ENCODE results near the gene HOXD1.

Gene HOXD1

DNA sequence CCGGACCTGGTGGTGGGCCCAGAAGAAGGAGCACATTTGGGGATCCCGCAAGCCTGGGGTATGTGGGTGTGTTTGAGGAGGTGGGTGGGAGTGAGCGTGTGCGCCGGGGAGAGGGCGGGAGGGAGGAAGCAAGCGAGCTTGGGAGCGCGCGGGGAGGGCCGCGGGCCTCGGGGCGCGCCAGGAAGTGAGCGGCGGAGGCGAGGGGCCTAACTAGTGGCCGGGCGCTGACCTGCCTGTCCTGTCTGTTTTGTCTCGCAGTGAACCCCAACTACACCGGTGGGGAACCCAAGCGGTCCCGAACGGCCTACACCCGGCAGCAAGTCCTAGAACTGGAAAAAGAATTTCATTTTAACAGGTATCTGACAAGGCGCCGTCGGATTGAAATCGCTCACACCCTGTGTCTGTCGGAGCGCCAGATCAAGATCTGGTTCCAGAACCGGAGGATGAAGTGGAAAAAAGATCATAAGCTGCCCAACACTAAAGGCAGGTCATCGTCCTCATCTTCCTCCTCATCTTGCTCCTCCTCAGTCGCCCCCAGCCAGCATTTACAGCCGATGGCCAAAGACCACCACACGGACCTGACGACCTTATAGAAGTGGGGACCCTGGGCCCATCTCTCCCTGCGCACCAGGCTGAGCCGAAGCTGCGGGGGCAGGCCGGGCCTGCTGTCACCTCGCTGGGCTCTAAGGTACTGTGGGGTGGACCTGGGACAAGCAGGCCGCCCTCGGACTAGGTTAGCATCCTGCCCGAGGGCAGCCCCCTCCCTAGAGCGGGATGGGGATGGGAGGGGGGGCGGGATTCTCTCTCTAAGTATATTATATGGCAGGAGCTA is 35.9 kb upstream of the HOXD1 start:
- no peak for DNase-seq (ENCODE audit: low read depth in 2 of 2)

DNA sequence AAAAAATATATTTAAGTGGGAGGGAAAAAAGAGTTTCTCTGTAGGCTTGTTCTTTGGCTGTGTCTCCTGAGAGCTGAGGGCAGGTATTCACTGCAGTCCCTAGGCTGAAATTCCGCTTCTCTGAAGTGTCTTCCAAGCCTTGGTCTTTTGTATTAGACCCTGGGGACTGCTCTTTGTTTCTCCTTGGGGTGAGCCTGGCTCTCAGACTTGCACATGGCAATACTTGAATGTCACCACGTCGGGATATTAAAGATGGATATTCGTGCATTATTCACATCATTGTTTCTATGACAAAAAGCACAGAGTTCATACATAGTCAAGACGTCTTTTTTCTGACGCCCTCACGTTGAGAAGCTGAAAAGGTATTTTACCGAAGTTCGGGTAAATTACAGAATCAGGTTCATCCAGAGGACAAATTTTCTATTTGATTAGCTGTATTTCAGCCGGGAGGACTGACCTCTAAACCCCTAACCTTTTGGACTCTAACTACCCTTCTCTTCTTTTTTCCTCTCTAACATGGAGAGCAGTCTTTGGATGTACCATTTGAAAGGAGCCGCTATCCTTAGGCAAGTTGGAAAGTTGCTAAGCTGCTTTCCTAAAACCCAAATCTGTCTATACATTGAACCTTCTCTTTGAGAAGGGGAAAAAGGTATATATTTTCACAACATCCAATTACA is 33.8 kb upstream of the HOXD1 start:
- DNase-seq (ENCODE audit: low read depth in 2 of 2), result no peak

DNA sequence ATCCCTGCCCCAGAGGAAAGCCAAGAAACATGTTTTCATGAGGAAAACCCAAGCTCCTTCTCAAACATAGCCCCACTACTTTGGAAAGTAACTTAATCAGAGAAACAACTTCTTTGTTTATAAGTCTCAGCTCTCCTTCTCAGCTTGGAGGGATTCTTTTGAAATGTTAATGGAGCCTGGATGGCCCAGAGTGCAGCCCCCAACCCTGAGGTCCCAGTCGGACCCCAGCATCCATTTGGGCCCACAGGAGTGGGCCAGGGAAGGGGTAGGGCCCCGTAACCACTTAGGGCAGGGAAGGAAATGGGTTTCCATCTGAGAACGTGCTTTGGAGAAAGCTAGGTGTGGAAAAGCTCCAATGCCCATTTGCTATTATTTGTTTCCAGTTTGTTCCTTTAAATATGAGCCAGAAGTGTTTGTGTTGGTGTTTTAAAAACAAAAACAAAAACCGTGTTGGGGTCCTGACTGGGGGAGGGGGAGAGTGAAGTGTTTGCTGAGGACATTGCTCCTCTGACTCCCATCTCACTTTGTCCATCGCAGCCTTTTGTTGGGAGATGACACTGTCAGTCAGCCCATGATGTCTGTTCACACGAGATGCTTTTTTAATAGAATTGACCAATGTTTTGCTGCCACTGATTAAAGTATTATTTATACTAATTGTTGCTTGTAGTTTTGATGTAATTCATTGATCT is 33.0 kb upstream of the HOXD1 start:
- DNase-seq (ENCODE audit: low read depth in 2 of 2), result no peak

DNA sequence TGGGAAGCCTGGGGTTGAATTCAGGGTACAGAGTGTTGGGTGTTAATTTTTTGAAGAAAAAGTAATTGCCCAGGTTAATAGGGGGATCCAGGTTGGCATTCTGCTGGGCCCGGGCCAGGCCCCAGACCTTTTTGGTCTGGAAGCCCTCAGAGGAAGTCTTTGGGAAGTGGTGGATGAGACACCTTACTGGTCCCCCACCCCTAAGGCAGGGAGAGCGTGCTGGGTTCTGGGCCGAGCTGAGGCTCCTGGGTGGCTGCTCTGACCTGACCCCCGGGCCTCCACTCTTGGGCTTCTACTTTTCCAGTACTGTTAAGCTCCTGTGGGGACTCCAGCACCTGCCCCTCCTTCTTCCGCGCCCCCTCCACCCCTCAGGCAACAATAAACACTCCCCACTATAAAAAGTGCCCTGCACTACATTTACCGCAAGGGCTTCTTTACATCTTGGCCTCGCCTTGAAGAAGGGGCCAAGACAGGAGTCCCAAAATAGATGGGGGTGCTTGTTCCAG is 32.1 kb upstream of the HOXD1 start:
- no peak for DNase-seq (ENCODE audit: low read depth in 2 of 2)

DNA sequence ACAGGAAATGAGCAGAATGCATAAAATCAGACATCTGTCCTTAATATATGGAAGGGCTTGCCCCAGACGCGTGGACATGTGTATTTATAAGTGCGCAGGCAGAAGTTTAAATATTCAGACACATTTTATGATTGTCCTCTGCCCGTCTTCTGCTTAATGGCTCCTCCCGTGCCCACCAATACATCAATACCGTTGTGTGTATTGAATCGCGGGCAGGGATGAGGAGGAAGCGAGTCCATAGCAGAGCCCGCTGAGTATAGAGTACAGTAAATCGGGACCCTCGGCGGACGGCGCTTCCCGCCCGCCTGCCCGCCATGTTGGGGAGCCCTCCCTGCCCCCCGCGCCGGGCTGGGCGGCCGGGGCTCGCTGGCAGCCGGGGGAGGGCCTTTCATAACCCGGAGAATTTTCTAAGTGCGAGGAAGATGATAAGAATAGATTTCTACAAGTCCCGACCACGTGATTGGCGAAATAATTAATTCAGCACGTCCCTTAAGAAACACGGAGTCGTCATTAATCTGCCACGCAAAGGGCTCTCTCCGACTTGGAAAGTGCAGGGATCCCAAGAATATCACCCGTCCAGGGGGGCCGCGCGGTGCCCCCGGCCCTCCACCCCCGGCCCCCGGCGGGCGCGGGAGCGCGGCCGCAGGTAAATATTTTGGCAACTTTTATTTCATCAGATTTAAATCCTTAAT is 31.5 kb upstream of the HOXD1 start, which contains the start of gene HOXD3:
Gene HOXD3, plus strand, starts transcription at position 501 of the 692 bp plus-strand sequence. CDS start 11,808 bp downstream, outside the sequence.
- no peak for DNase-seq (ENCODE audit: low read depth in 2 of 2)

DNA sequence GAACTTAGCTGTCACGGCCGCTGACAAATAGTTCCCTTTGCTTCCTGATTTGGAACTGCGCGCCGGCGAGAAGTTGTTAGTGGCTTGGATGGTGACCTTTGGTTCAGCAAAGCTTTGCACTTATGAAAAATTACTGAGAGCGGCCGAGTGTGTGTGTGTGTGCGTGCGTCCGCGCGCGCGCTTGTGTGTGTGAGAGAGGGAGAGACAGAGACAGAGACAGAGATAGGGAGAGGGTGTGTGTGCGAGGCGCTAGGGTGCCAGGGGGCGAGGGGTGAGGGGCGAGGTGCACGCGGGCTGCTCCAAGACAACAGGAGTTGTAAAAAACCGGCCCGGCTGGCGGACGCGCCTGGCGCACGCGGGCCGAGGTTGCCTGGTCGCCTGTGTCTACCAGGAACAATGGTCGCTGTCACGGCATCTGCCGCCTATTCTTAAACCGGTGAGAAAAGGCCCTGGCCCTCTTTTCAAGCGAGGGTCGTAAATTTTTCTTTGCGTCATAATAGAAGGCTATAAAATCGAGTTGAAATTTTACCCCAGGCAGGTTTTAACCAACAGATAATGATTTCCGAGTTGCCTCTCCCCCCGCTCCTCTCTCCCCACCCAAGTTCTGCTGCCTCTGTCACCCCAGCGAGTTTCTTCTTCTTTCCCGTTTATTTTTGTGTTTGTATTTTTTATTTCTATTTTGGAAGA is 30.8 kb upstream of the HOXD1 start:
- no peak for DNase-seq (ENCODE audit: low read depth in 2 of 2)

DNA sequence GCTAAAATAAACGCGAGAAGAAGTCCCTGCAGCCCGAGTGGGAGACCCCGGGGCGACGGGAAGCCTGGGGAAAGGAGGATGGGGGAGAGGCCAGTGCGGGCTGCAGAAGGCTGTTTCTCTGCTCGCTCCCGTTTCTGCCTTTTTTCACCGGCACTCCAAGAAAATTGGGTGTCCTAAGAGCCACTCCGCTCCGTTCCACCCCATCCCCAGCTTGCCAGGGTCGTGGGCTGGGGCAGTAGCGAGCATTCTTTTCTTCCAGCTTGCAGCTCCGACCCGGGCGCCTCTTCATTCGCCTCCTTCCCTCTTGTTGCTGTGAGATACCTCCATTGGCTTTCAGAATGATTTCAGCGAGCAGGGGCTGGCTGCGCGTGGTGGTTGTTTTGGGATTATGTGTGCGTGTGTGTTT is 30.3 kb upstream of the HOXD1 start:
- DNase-seq (ENCODE audit: low read depth in 2 of 2), result no peak

DNA sequence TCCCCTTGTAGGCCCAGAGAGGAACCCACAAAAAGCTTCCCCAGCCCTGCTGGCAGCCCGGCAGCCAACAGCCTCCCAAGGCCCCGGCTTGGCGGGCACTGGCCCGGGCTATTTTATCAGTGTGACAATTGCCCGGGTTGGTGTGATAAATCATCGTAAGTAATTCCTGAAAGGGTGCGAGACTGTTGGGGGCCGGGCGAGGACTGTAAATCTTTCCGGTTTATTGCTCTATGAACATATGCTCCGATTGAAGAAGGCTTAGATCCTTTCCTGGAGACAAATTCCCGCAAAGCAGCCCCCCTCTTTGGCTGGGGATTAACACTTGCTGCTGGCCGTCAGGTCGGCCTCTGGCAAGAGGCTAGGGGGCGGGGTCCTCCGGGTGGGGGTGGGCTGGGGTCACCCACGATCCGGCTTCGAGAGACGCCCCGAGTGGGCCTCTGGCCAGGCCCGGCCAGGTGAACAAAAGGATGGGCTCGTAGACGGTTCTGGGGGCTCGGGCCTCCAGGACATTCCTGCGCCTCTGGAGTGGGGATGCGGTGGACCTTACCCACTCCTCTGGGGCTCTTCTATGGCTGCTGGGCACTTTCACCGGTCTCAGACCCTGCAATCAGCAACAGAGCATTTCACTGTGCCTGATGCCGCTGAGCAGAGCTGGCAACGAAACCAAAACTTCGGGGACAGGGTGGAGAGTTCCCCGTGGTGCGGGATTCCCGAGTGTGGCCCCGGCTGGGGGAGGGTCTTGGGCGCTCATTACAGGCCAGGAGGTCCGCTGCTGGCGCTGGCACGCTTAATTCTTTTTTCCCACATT is 29.4 kb upstream of the HOXD1 start:
- no peak for DNase-seq (ENCODE audit: low read depth in 2 of 2)

DNA sequence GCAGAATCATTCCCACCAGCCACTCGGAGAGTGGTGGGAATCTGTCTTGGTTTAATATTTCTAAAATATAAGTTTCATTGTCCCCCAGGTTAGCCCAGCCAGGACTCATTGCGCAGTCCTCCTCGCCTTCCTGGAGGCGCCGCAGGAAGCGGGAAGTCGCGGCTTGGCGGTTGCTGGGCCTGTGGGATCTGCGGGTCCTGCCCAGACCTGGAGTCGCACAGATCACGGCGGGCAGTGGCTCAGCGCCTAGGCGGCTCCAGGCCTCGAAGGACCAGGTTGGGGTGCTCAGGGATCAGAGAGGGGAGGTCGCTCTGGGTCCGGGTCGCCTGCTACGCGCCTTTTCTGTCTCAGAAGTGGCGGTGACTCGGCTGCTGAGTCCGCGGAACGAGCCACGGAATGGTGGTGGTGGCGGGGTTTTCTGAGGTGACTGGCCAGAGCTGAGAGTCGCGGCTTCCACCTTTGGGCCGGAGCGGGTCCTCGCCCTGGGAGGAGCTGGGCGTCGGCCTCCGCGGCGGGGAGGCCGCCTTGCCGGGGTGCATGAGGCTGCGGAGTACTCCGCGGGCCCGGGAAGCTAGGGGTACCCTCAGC is 28.7 kb upstream of the HOXD1 start:
- no peak for DNase-seq (ENCODE audit: low read depth in 2 of 2)

DNA sequence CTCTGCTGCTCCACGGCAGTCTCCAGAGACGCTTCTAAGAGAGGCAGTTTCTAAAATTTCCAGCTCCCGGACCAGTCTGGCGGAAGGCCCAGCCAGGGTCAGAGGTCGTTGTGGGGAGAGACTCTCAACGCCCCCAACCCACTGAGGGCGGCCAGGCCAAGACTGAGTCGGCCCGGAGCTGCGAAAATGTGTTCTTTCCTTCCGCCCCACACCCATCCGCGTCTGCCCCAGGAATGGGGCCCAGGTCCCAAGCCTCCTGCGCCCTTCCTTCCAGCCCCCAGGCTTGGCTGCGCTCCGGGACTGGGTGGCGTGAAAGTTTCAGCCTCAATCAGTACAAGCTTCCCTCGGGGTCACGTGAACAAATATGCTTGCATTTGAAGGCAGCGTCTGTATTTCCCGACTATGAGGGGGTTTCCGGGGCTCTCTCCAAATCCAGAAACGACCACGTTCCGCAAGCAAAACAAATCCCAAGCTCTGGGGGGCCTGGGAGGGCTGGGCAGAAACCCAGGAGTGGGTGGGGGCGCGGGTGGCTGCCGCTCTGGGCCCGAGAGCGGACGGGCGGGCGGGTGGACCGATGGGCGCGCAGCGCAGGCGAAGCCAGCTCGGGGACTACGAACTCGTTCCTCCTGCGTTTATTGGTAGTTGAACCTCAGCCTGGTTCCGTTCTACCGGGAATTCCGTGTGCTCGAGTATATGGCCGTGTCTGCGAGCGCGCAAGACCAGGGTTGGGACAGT is 28.1 kb upstream of the HOXD1 start:
- DNase-seq (ENCODE audit: low read depth in 2 of 2), result no peak

DNA sequence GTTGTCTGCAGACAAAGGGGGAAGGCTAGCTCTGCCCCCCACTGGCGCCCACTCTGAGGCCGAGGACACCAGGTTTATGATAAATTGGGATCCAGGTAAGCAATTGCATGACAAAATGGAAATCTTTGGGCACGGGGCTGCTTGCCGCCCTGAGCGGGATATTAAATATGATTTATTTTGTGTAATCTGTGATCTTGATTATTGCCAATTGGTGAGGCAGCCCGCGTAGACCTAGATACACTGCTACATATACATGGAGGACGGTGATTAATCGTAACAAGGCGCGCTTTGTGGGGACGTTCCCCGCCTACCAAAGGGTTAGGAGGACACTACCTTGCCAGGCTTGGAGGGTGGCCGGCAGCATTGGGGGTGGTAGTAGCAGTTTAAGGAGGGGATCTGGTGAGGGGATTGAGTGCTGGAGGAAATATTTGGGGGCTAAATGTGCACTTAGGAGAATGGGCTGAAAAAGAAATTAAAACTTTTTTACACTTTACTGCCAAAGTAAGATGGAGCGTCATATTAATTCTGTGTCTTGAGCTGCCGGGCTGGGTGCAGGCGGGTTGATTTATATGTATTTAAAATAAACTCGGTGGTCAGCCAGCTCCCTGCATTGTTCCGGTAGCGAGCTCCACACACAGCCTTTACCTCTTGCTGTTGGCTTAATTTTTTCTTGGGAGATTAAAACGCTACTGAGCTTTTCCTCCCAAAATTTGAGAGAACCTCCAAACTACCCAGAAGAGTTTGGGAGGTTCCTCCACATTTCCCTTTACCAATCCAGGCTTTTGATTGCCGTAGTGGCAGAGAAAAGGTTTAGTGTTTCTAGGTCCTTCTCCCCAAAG is 27.3 kb upstream of the HOXD1 start:
- no peak for DNase-seq (ENCODE audit: low read depth in 2 of 2)

DNA sequence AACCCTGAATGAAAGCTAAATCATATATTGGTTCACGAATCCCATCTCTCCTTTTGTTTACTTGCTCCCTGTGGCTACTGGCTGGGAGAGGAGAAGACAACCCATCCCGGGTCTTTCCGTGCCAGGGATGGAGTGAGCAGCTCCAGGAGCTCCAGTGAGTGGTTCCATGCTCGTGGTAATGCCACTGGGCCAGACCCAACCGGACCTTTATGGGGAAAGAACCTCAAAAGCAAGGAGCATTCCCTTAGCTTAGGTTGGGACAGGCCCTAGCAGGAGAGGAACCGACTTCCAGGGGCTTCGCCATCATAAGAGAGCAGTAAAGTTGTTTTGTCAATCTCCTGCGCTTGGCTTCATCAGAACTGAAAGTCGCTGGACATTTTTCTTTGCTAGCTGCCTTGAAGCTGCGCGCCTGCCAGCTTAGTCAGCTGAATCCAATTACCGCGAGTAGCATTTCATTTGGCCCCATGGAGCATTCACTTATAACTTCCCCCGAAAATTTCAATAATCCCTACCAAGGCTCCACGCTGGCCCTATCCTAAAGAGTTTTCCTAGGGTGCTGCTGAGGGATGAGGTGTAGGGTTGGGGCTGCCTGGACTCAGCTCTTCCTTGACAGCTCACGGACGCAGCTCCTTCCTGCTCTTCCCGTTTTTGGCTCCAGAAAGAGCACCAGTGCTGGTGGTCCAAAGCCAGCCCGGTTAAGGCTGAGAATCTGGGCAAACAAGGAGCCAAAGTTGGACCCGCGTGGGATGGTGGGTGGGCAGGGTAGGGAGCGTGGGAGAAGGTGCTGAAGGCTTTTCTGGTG is 26.4 kb upstream of the HOXD1 start:
- DNase-seq (ENCODE audit: low read depth in 2 of 2), result no peak

DNA sequence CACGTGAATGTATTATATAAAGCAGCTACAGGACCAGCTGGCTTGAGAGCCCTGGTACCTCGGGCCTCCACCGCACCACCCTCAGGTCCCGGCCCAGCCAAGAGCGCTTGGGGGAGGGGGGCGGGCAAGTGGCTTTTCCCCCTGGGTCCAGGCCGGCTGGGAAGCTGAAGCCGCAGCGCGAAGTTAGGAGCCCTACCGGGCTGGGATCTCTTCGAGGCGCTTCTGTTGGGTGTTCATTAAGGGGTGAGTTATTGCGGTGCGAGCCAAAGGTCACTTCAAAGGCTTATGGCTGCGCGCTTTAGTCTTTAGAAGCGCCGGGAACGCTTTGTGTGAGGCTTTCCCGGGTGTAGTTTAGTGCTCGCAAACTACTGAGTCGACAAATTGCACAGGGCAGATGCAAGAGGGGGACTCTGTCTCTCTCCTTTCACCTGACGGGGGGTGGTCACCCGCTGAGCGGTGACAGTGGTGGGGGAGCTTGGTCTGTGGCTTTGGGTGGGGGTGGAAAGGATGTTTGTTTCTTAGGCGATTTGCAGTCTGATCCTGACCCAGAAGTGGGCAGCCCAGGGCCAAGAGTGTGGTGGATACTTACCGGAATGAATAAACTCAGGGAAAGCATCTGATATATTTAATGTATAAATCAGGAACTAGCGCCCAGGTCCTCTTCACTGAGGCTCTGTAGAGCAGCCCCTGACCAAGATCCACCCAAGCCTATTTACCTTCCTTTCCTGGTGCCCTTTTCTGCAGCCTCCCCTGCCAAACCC is 25.4 kb upstream of the HOXD1 start:
- DNase-seq (ENCODE audit: low read depth in 2 of 2), result no peak

DNA sequence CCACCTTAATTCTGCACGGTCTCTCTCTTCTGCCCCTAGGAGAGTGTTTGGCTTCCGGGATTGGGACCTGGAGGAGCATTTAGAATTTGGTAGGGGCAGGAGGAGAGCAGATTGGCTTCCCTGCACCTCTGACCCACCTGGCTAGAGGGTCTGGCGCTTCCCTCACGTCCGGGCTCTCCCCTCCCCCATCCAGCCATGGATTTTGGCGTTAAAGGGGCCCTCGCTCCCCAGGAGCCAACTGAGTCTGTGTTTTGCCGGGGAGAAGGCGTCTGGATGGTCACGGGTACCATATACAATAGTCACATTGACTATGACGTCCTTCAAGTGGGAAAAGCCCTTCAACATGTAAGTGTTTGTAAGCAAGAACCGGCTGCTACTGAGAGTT is 24.8 kb upstream of the HOXD1 start:
- DNase-seq (ENCODE audit: low read depth in 2 of 2), result no peak

DNA sequence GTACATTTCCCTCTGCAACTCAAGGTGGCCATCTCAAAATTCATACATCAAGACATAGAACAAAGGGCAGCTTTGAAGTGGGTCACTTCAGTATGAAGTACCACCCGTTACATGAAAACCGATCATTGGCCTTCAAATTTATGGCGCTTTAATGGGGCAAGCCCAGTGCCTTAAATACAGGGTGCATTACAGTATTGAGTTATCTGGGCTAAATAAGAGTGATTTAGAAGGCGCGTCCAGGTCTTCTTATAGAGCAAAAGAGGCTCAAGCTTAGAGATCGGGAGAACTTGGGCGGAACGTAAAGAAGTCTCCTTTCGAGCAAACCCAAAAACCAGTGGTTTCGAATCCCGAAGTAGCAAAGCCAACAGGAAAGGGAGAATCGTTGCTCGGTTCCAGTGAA is 24.3 kb upstream of the HOXD1 start:
- no peak for DNase-seq (ENCODE audit: low read depth in 2 of 2)

DNA sequence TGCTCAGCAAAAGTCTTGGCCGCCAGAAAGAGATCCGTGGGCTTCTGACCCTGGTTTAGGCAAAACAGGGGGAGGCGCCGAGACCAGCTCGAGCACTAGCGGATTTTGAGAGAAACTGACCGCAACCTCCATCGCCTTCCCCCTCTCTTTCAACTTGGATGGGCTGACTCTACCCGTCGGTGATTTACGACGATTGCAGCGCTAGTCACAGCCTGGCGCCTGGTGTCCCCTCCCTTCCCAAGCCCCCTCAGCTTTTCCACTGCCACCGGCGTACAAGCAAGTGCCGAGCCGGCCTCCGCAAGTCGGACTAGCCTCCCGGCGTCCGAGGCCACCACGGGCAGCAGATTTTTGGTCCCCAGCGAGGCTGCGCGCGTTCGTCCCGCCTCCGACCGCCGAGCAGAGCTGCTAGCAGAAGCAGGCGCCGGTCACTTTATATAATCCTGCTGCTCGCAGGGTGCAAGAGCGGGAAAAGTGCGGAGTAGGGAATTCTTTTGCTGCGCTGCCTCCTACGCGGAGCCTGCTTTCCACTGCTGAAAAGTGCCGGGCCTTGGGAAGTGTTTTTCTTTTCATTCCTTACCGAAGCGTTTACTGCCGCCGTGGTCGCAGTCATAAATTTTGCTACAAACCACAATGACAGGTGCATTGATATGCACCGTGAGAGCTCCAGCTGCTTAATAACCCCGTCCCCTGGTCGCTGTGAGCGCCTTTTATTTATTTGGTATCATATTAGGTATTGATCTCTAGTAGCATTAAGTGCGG is 23.7 kb upstream of the HOXD1 start:
- no peak for DNase-seq (ENCODE audit: low read depth in 2 of 2)

Measured in stimulated activated CD8-positive, alpha-beta memory T cell treated with anti-CD3 and anti-CD28 coated beads, Interleukin-7, amount 100 ng/mL, for 4 hours (primary cell).